ENCODE data around the gene IBA57.
A peak's percentile ranks its signal among the peaks of the same experiment; 100 is the strongest.

IBA57 gene

DNA sequence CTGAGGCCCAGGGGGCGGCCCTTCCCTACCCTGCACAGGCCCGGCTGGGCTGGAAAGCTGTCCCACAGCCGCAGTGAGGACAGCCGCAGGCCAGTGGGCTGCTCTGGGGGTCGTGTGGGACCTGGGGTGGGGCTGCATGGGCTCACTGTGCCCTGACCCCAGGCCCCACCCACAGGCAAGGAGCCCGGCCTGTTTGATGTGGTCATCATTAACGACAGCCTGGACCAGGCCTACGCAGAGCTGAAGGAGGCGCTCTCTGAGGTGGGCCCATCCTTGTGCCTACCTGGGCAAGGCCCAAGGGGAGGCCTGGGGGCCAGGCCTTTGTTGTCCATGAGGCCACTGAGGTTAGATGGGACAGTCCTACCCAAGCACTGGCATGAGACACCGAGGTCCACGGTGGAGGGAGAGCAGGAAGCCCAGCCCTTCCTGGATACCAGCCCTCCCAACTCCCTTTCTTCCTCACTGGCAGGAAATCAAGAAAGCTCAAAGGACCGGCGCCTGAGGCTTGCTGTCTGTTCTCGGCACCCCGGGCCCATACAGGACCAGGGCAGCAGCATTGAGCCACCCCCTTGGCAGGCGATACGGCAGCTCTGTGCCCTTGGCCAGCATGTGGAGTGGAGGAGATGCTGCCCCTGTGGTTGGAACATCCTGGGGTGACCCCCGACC lies 17.3 kb upstream of the IBA57 start:
- Histone ChIP-seq H3K18ac (ENCODE audit: low read length) (no peak overlapping the region), H3K23ac (ENCODE audit: low read length) (no peak overlapping the region), H3K9me3 (ENCODE audit: insufficient read depth, low read depth, low read length) (peaks cover 4% of the 10 kb centered on the region), H2AK5ac (ENCODE audit: low read length) (no peak overlapping the region), H2AFZ (ENCODE audit: insufficient read depth, low read length, poor library complexity) (no peak overlapping the region), H4K8ac (ENCODE audit: low read depth, low read length) (no peak overlapping the region), H3K36me3 (ENCODE audit: control insufficient read depth in 1 of 2, insufficient read depth in 2 of 2, low read length in 2 of 2) (peaks cover 37 to 44% of the 10 kb centered on the region in 2 experiments), H3K4ac (ENCODE audit: low read depth, low read length) (no peak overlapping the region), H3K27me3 (ENCODE audit: insufficient read depth, low read length) (no peaks in the 10 kb centered on the region), H2BK5ac (ENCODE audit: low read depth, low read length, poor library complexity) (no peak overlapping the region), H3K4me3 (ENCODE audit: low read depth, low read length) (no peak overlapping the region), H3K14ac (ENCODE audit: low read length) (no peak overlapping the region), H3K4me2 (ENCODE audit: low read length) (no peak overlapping the region), H3K9ac (ENCODE audit: low read length) (no peak overlapping the region), H3K79me1 (ENCODE audit: low read length) (peaks cover 11% of the 10 kb centered on the region), H2BK120ac (ENCODE audit: insufficient read depth, low read length, poor library complexity) (no peak overlapping the region), H4K91ac (ENCODE audit: low read depth, low read length) (no peak overlapping the region), H4K12ac (ENCODE audit: low read depth, low read length) (no peak overlapping the region), H3K27ac (ENCODE audit: low read depth, low read length) (no peak overlapping the region), H3K4me1 (ENCODE audit: control insufficient read depth in 1 of 2, insufficient read depth in 2 of 2, low read length in 2 of 2) (peaks cover 22 to 23% of the 10 kb centered on the region in 2 experiments), H2BK12ac (ENCODE audit: low read length) (no peak overlapping the region), H3K79me2 (ENCODE audit: control insufficient read depth, insufficient read depth, low read length, poor library complexity) (peaks cover 7% of the 10 kb centered on the region)
- WGBS (ENCODE audit: extremely low coverage, insufficient coverage, insufficient read length), result no CpG with 5 or more reads among the region's 18 CpGs
- no peak for DNase-seq

DNA sequence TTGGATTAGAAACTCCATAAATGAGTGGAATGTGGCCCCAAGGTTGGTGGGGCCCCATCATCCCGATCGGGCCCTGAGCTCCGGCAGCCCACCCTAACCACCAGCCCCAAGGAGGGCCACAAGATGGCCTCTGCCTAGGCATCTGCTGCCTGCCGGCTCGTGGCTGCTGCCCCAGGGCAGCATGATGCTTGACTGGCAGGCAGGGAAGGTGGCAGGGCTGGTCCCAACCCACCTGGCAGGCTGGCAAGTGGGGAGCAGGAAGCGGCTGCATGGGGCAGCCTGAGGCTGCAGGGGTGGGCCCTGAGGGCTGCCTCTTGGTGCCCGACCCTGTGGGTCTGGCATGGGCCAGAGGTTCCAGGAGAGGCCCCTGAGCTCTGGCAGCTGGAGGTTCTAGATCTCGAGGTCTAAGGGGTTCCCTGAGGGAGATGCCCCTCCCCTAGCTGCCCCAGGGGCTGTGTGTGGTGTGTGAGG lies 16.6 kb upstream of the IBA57 start:
- Histone ChIP-seq H4K91ac (ENCODE audit: low read depth, low read length) (peak overlapping the region; percentile 63), H3K4me1 (ENCODE audit: control insufficient read depth in 1 of 2, insufficient read depth in 2 of 2, low read length in 2 of 2) (peaks cover 22 to 23% of the 10 kb centered on the region in 2 experiments), H3K79me1 (ENCODE audit: low read length) (peaks cover 11% of the 10 kb centered on the region), H2AK5ac (ENCODE audit: low read length) (peak overlapping the region; percentile 80), H3K27ac (ENCODE audit: low read depth, low read length) (peak overlapping the region; percentile 15), H3K18ac (ENCODE audit: low read length) (peak overlapping the region; percentile 82), H3K79me2 (ENCODE audit: control insufficient read depth, insufficient read depth, low read length, poor library complexity) (peaks cover 3% of the 10 kb centered on the region), H3K4me2 (ENCODE audit: low read length) (no peak overlapping the region), H2BK12ac (ENCODE audit: low read length) (peak overlapping the region; percentile 13), H4K12ac (ENCODE audit: low read depth, low read length) (peak overlapping the region; percentile 13), H3K27me3 (ENCODE audit: insufficient read depth, low read length) (no peaks in the 10 kb centered on the region), H3K14ac (ENCODE audit: low read length) (peak overlapping the region; percentile 62), H4K8ac (ENCODE audit: low read depth, low read length) (peak overlapping the region; percentile 66), H3K23ac (ENCODE audit: low read length) (no peak overlapping the region), H3K9ac (ENCODE audit: low read length) (no peak overlapping the region), H3K36me3 (ENCODE audit: control insufficient read depth in 1 of 2, insufficient read depth in 2 of 2, low read length in 2 of 2) (peaks cover 37 to 42% of the 10 kb centered on the region in 2 experiments), H2AFZ (ENCODE audit: insufficient read depth, low read length, poor library complexity) (no peak overlapping the region), H3K4ac (ENCODE audit: low read depth, low read length) (no peak overlapping the region), H2BK5ac (ENCODE audit: low read depth, low read length, poor library complexity) (peak overlapping the region; percentile 42), H3K4me3 (ENCODE audit: low read depth, low read length) (no peak overlapping the region), H2BK120ac (ENCODE audit: insufficient read depth, low read length, poor library complexity) (peak overlapping the region; percentile 35), H3K9me3 (ENCODE audit: insufficient read depth, low read depth, low read length) (peaks cover 4% of the 10 kb centered on the region)
- no peak for DNase-seq
- WGBS (ENCODE audit: extremely low coverage, insufficient coverage, insufficient read length), result no CpG with 5 or more reads among the region's 8 CpGs

DNA sequence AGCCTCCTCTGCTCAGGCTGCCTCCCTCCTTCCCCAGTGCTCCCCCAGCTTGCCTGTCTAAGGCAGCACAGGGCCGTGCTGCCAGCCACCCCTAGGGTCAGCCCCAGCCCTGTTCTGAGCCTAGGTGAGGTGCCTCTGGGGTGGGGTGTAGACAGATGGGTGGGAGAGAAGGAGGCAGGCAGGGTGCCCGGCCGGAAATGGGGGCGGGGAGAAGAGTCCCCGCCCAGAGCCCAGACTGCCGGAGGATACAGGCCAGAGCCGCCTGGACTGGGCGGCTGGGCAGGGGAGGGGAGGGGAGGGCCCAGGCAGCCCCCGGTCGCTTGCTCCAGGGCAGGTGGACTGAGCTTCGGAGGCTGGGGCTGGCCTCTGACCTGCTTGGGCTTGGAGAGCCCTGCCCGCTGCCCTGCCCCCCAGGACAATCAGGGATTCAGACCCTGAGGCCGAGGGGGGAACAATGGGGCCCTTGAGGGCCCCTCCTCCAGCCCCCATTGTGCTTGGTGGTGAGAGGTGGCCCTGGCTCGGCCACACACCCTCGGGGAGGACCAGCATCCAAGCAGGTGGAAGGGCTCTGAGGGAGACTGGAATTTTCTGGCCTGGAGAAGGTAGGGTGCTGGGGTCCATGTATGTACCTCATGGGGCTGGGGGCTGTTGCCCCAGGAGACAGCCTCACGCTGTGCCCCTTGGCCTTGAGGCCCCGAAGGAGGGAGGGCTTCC lies 16.0 kb upstream of the IBA57 start, which contains the start of gene GJC2:
TSS of gene GJC2 (plus strand) at position 525 of the 714 bp plus-strand sequence. CDS start 7,829 bp downstream, outside the sequence.
- Histone ChIP-seq H3K4me3 (ENCODE audit: low read depth, low read length) (no peak within 1 kb of the TSS), H3K9me3 (ENCODE audit: insufficient read depth, low read depth, low read length) (peaks cover 2% of the 10 kb centered on the region), H3K4me1 (ENCODE audit: control insufficient read depth in 1 of 2, insufficient read depth in 2 of 2, low read length in 2 of 2) (peaks cover 21 to 22% of the 10 kb centered on the region in 2 experiments), H3K36me3 (ENCODE audit: control insufficient read depth in 1 of 2, insufficient read depth in 2 of 2, low read length in 2 of 2) (peaks cover 37 to 42% of the 10 kb centered on the region in 2 experiments), H3K79me1 (ENCODE audit: low read length) (peaks cover 11% of the 10 kb centered on the region), H2BK5ac (ENCODE audit: low read depth, low read length, poor library complexity) (peak within 1 kb of the TSS; percentile 42), H3K4me2 (ENCODE audit: low read length) (no peak within 1 kb of the TSS), H2BK120ac (ENCODE audit: insufficient read depth, low read length, poor library complexity) (peak within 1 kb of the TSS; percentile 61), H3K27me3 (ENCODE audit: insufficient read depth, low read length) (no peaks in the 10 kb centered on the region), H3K27ac (ENCODE audit: low read depth, low read length) (peak within 1 kb of the TSS; percentile 51), H3K23ac (ENCODE audit: low read length) (no peak within 1 kb of the TSS), H3K18ac (ENCODE audit: low read length) (peak within 1 kb of the TSS; percentile 82), H4K91ac (ENCODE audit: low read depth, low read length) (peak within 1 kb of the TSS; percentile 63), H2BK12ac (ENCODE audit: low read length) (peak within 1 kb of the TSS; percentile 37), H2AK5ac (ENCODE audit: low read length) (peak within 1 kb of the TSS; percentile 80), H2AFZ (ENCODE audit: insufficient read depth, low read length, poor library complexity) (peak within 1 kb of the TSS; percentile 17), H3K4ac (ENCODE audit: low read depth, low read length) (peak within 1 kb of the TSS; percentile 43), H4K12ac (ENCODE audit: low read depth, low read length) (peak within 1 kb of the TSS; percentile 16), H4K8ac (ENCODE audit: low read depth, low read length) (peak within 1 kb of the TSS; percentile 66), H3K14ac (ENCODE audit: low read length) (peak within 1 kb of the TSS; percentile 62), H3K9ac (ENCODE audit: low read length) (no peak within 1 kb of the TSS), H3K79me2 (ENCODE audit: control insufficient read depth, insufficient read depth, low read length, poor library complexity) (peaks cover 3% of the 10 kb centered on the region)
- no peak for DNase-seq
- WGBS (ENCODE audit: extremely low coverage, insufficient coverage, insufficient read length), result no CpG with 5 or more reads among the region's 17 CpGs

DNA sequence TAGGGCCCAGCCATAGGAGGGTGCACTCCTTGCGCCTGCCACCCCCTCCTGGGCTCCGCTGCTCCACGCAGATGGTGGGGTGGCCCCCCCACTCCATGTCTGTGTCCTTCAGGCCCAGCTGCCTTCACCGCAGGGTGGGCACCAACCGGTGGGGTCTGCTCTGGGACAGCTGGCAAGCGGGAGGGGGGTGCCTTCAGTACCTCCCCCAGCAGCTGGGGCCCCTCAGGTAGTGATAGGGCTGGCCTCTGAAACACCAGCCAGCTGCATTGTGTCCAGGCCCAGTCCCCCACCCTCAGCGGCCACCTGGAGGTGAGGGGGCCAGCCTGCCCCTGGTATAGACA lies 15.5 kb upstream of the IBA57 start:
- no peak overlapping the region for H3K9ac ChIP-seq (ENCODE audit: low read length)

More for the DNA sequence above, 15.5 kb upstream of the IBA57 start:
- Histone ChIP-seq H4K91ac (ENCODE audit: low read depth, low read length) (peak overlapping the region; percentile 32), H2AFZ (ENCODE audit: insufficient read depth, low read length, poor library complexity) (peak overlapping the region; percentile 17), H3K79me1 (ENCODE audit: low read length) (peaks cover 11% of the 10 kb centered on the region), H4K8ac (ENCODE audit: low read depth, low read length) (peak overlapping the region; percentile 17), H3K9me3 (ENCODE audit: insufficient read depth, low read depth, low read length) (peaks cover 2% of the 10 kb centered on the region), H2BK120ac (ENCODE audit: insufficient read depth, low read length, poor library complexity) (peak overlapping the region; percentile 61), H3K4me3 (ENCODE audit: low read depth, low read length) (no peak overlapping the region), H3K27ac (ENCODE audit: low read depth, low read length) (no peak overlapping the region), H3K4me2 (ENCODE audit: low read length) (no peak overlapping the region), H3K23ac (ENCODE audit: low read length) (no peak overlapping the region), H3K4ac (ENCODE audit: low read depth, low read length) (peak overlapping the region; percentile 43), H3K14ac (ENCODE audit: low read length) (peak overlapping the region; percentile 49), H3K79me2 (ENCODE audit: control insufficient read depth, insufficient read depth, low read length, poor library complexity) (peaks cover 3% of the 10 kb centered on the region), H3K36me3 (ENCODE audit: control insufficient read depth in 1 of 2, insufficient read depth in 2 of 2, low read length in 2 of 2) (peaks cover 36 to 42% of the 10 kb centered on the region in 2 experiments), H3K18ac (ENCODE audit: low read length) (peak overlapping the region; percentile 42), H2BK12ac (ENCODE audit: low read length) (peak overlapping the region; percentile 37), H3K4me1 (ENCODE audit: control insufficient read depth in 1 of 2, insufficient read depth in 2 of 2, low read length in 2 of 2) (peaks cover 21 to 22% of the 10 kb centered on the region in 2 experiments), H2BK5ac (ENCODE audit: low read depth, low read length, poor library complexity) (no peak overlapping the region), H2AK5ac (ENCODE audit: low read length) (peak overlapping the region; percentile 50), H3K27me3 (ENCODE audit: insufficient read depth, low read length) (no peaks in the 10 kb centered on the region), H4K12ac (ENCODE audit: low read depth, low read length) (peak overlapping the region; percentile 16)
- DNase-seq, result no peak
- no CpG with 5 or more reads among the region's 7 CpGs for WGBS (ENCODE audit: extremely low coverage, insufficient coverage, insufficient read length)
